ENCODE data around the gene FUZ.

FUZ gene

GRCh38 chr19:49809160-49809940 lies 3.7 kb downstream of the FUZ start:
- Histone ChIP-seq H3K27ac (peak overlapping the region; percentile 78), H3K4me3 (0 out of 2 replicates have a peak overlapping the region, but pooled peaks have one; percentile 17), H3K9ac (ENCODE audit: insufficient read length) (peak overlapping the region; percentile 45), H3K9me3 (ENCODE audit: low read depth, low read length) (no peaks in the 10 kb centered on the region), H3K36me3 (ENCODE audit: insufficient read depth, low read length) (peaks cover 11% of the 10 kb centered on the region; the same call in 1 of the 2 replicates)
- TF ChIP-seq FOXP2 (optimal IDR thresholded peaks at IDR 0.05; ENCODE audit: control extremely low read depth, extremely low read length, insufficient read depth) (no peak), POLR2AphosphoS5 (IDR thresholded peaks at IDR 0.05; ENCODE audit: borderline replicate concordance, low read depth, low read length) (no peak), EZH2 (IDR thresholded peaks at IDR 0.05) (no peak)
- no peak for DNase-seq (ENCODE audit: low read depth, low spot score)

- Histone ChIP-seq H3K9ac (ENCODE audit: insufficient read length) (no peak overlapping the region), H3K9me3 (ENCODE audit: low read depth, low read length) (no peaks in the 10 kb centered on the region), H3K4me3 (no peak overlapping the region), H3K27ac (no peak overlapping the region), H3K36me3 (ENCODE audit: insufficient read depth, low read length) (peaks cover 12% of the 10 kb centered on the region; the same call in 1 of the 2 replicates)
- DNase-seq (ENCODE audit: low read depth, low spot score) = no peak
- no peak for TF ChIP-seq EZH2 (IDR thresholded peaks at IDR 0.05)
- TF ChIP-seq FOXP2 (optimal IDR thresholded peaks at IDR 0.05; ENCODE audit: control extremely low read depth, extremely low read length, insufficient read depth) = no peak
- TF ChIP-seq POLR2AphosphoS5 (IDR thresholded peaks at IDR 0.05; ENCODE audit: borderline replicate concordance, low read depth, low read length) = no peak
Measured at GRCh38 chr19:49808711-49809159, 4.4 kb downstream of the FUZ start.

- 0 out of 2 replicates have a peak overlapping the region, but pooled peaks have one; percentile 9 for H3K27ac ChIP-seq
- H3K36me3 ChIP-seq (ENCODE audit: insufficient read depth, low read length) = peaks cover 18% of the 10 kb centered on the region; the same call in 1 of the 2 replicates
- no peak overlapping the region for H3K9ac ChIP-seq (ENCODE audit: insufficient read length)
- H3K9me3 ChIP-seq (ENCODE audit: low read depth, low read length) = no peaks in the 10 kb centered on the region
- DNase-seq (ENCODE audit: low read depth, low spot score) = no peak
- H3K4me3 ChIP-seq = no peak overlapping the region
- TF ChIP-seq EZH2 (IDR thresholded peaks at IDR 0.05) = no peak
- no peak for TF ChIP-seq FOXP2 (optimal IDR thresholded peaks at IDR 0.05; ENCODE audit: control extremely low read depth, extremely low read length, insufficient read depth)
- no peak; the same call in 1 of the 2 replicates for TF ChIP-seq POLR2AphosphoS5 (IDR thresholded peaks at IDR 0.05; ENCODE audit: borderline replicate concordance, low read depth, low read length)
Measured at GRCh38 chr19:49807904-49808675, 5.0 kb downstream of the FUZ start.

- DNase-seq (ENCODE audit: low read depth, low spot score) = no peak
- H3K9me3 ChIP-seq (ENCODE audit: low read depth, low read length) = no peaks in the 10 kb centered on the region
- peaks cover 22% of the 10 kb centered on the region; the same call in 1 of the 2 replicates for H3K36me3 ChIP-seq (ENCODE audit: insufficient read depth, low read length)
- H3K27ac ChIP-seq = 0 out of 2 replicates have a peak overlapping the region, but pooled peaks have one; percentile 9
- TF ChIP-seq FOXP2 (optimal IDR thresholded peaks at IDR 0.05; ENCODE audit: control extremely low read depth, extremely low read length, insufficient read depth) = no peak
- TF ChIP-seq POLR2AphosphoS5 (IDR thresholded peaks at IDR 0.05; ENCODE audit: borderline replicate concordance, low read depth, low read length) = no peak
- no peak for TF ChIP-seq EZH2 (IDR thresholded peaks at IDR 0.05)
- H3K4me3 ChIP-seq = no peak overlapping the region
- H3K9ac ChIP-seq (ENCODE audit: insufficient read length) = no peak overlapping the region
Measured at GRCh38 chr19:49807058-49807903, 5.8 kb downstream of the FUZ start.

- Histone ChIP-seq H3K36me3 (ENCODE audit: insufficient read depth, low read length) (peaks cover 22% of the 10 kb centered on the region; the same call in 1 of the 2 replicates), H3K9ac (ENCODE audit: insufficient read length) (no peak overlapping the region), H3K4me3 (no peak overlapping the region), H3K27ac (no peak overlapping the region), H3K9me3 (ENCODE audit: low read depth, low read length) (no peaks in the 10 kb centered on the region)
- TF ChIP-seq POLR2AphosphoS5 (IDR thresholded peaks at IDR 0.05; ENCODE audit: borderline replicate concordance, low read depth, low read length) (no peak), FOXP2 (optimal IDR thresholded peaks at IDR 0.05; ENCODE audit: control extremely low read depth, extremely low read length, insufficient read depth) (no peak), EZH2 (IDR thresholded peaks at IDR 0.05) (no peak)
- DNase-seq (ENCODE audit: low read depth, low spot score) = no peak
Measured at GRCh38 chr19:49806620-49806959, 6.5 kb downstream of the FUZ start.

GRCh38 chr19:49805822-49806619 lies 7.1 kb downstream of the FUZ start:
- TF ChIP-seq POLR2AphosphoS5 (IDR thresholded peaks at IDR 0.05; ENCODE audit: borderline replicate concordance, low read depth, low read length) (no peak; the same call in 1 of the 2 replicates), FOXP2 (optimal IDR thresholded peaks at IDR 0.05; ENCODE audit: control extremely low read depth, extremely low read length, insufficient read depth) (no peak)
- H3K4me3 ChIP-seq = no peak overlapping the region
- H3K9ac ChIP-seq (ENCODE audit: insufficient read length) = no peak overlapping the region
- H3K27ac ChIP-seq = no peak overlapping the region
- no peak for DNase-seq (ENCODE audit: low read depth, low spot score)
- H3K9me3 ChIP-seq (ENCODE audit: low read depth, low read length) = no peaks in the 10 kb centered on the region
- H3K36me3 ChIP-seq (ENCODE audit: insufficient read depth, low read length) = peaks cover 22% of the 10 kb centered on the region; the same call in 1 of the 2 replicates

- no peak overlapping the region for H3K4me3 ChIP-seq
- H3K36me3 ChIP-seq (ENCODE audit: insufficient read depth, low read length) = peaks cover 33% of the 10 kb centered on the region; the same call in 1 of the 2 replicates
- H3K9me3 ChIP-seq (ENCODE audit: low read depth, low read length) = no peaks in the 10 kb centered on the region
- no peak overlapping the region for H3K27ac ChIP-seq
- TF ChIP-seq FOXP2 (optimal IDR thresholded peaks at IDR 0.05; ENCODE audit: control extremely low read depth, extremely low read length, insufficient read depth) (no peak), POLR2AphosphoS5 (IDR thresholded peaks at IDR 0.05; ENCODE audit: borderline replicate concordance, low read depth, low read length) (no peak), EZH2 (IDR thresholded peaks at IDR 0.05) (no peak)
- DNase-seq (ENCODE audit: low read depth, low spot score) = no peak
- H3K9ac ChIP-seq (ENCODE audit: insufficient read length) = no peak overlapping the region
Measured at GRCh38 chr19:49803529-49803856, 9.6 kb downstream of the FUZ start.
